Panc1 (cell line): ENCODE measurements around the gene FANK1. TPM values are rescaled to one million over a fixed set of nuclear protein-coding genes. Genes with fewer than 3 reads are reported as not detected.

Source experiments
- ATAC-seq: fragments of 200-7000 bp; cut with Tn5 transposase; 2 replicates; pipeline ENCODE4 v1.9.1; 2020; ENCODE audit warnings: mild to moderate bottlenecking, moderate library complexity
- BruUV-seq: library from RNA; stranded (reverse); fragments of 400-500 nt; replicated peaks from 2 replicates; lab custom pipeline; 2021; lab: Mats Ljungman, UMichigan
- CTCF ChIA-PET: fragments of 300-600 bp; sonication (Branson Sonifier 250); formaldehyde crosslinking; loops from one replicate; lab custom pipeline; 2022; ENCODE audit warnings: antibody characterized with exemption; lab: Charles Lee
- POLR2A ChIA-PET: fragments of 300-600 bp; sonication (Branson Sonifier 250); formaldehyde crosslinking; loops from one replicate; lab custom pipeline; 2022; ENCODE audit warnings: antibody characterized with exemption; lab: Charles Lee
- DNase-seq: peaks from one replicate; pipeline ENCODE4 v3.0.0-alpha.2; 2010; ENCODE audit warnings: low read depth, low spot score
- H3K27ac ChIP-seq: 2 replicates; pipeline ENCODE4 v1.5.1; 2011; ENCODE audit warnings: mild to moderate bottlenecking, low read length, inconsistent platforms
- H3K27me3 ChIP-seq: fragments of 200-500 bp; sonication (Bioruptor generic); 2 replicates; pipeline ENCODE4 v1.6.0; 2014; ENCODE audit warnings: low read length, inconsistent platforms; ENCODE audit not compliant: control insufficient read depth, insufficient read depth
- H3K36me3 ChIP-seq: fragments of 200-500 bp; sonication (Bioruptor generic); 2 replicates; pipeline ENCODE4 v1.5.1; 2014; ENCODE audit warnings: inconsistent platforms, mild to moderate bottlenecking, low read length, moderate library complexity; ENCODE audit not compliant: control insufficient read depth, insufficient read depth
- H3K4me1 ChIP-seq: 2 replicates; pipeline ENCODE4 v1.5.1; 2011; ENCODE audit warnings: inconsistent platforms, mild to moderate bottlenecking, low read length, moderate library complexity; ENCODE audit not compliant: control insufficient read depth, insufficient read depth
- H3K4me3 ChIP-seq, 2 experiments: 2 replicates each; pipeline ENCODE4 v1.5.1; 2011 to 2012; ENCODE audit warnings: low read depth in 2 of 2, low read length in 2 of 2, mild to moderate bottlenecking in 2 of 2, inconsistent platforms in 1 of 2, moderate library complexity in 1 of 2
- H3K9me3 ChIP-seq: fragments of 200-500 bp; sonication (Bioruptor generic); 2 replicates; pipeline ENCODE4 v1.5.1; 2014; ENCODE audit warnings: low read depth, mild to moderate bottlenecking, inconsistent platforms, low read length, moderate library complexity; ENCODE audit not compliant: control insufficient read depth, insufficient read depth
- POLR2AphosphoS5 ChIP-seq: IDR thresholded peaks from 2 replicates; pipeline ENCODE4 v1.6.1; 2012; ENCODE audit warnings: mild to moderate bottlenecking, low read depth, low read length, moderate library complexity
- REST ChIP-seq, 2 experiments: IDR thresholded peaks; 2 replicates each; pipeline ENCODE4 v1.6.1; 2011 to 2012; ENCODE audit warnings: low read depth in 2 of 2, control low read depth in 1 of 2, low read length in 1 of 2, mild to moderate bottlenecking in 1 of 2, moderate library complexity in 1 of 2; ENCODE audit not compliant: insufficient read depth in 1 of 2
- SIN3A ChIP-seq: IDR thresholded peaks from 2 replicates; pipeline ENCODE4 v1.6.1; 2012; ENCODE audit warnings: low read depth, mild to moderate bottlenecking, low read length, moderate library complexity, borderline replicate concordance; ENCODE audit not compliant: insufficient read depth
- TCF7L2 ChIP-seq: IDR thresholded peaks from 2 replicates; pipeline ENCODE4 v1.6.1; 2011; ENCODE audit warnings: mild to moderate bottlenecking, low read depth, low read length, inconsistent platforms
- in situ Hi-C: cut with HindIII; loops from 2 replicates; pipeline ENCODE4 v1.10.0; 2016; ENCODE audit warnings: low sequenced_read_pairs, low pct_unique_long_range_greater_than_20kb
- intact Hi-C: fragments of 100-400 bp; cut with micrococcal nuclease; formaldehyde crosslinking; loops from one replicate; pipeline ENCODE4 v1.10.0; 2022; ENCODE audit not compliant: unreplicated experiment
- total RNA-seq: library from RNA; stranded (reverse); gene quantifications from one replicate; pipeline ENCODE4 v1.2.1, GENCODE V29; 2021; ENCODE audit not compliant: unreplicated experiment
- TF ChIP-seq, protein P1 (sequence below): fragments of 450-650 bp; IDR thresholded peaks from 2 replicates; pipeline ENCODE4 v1.5.1; 2017; ENCODE audit warnings: mild to moderate bottlenecking

Gene FANK1
- total RNA-seq, 1 experiment from 2014 or later, result 19.1 TPM

GRCh38 chr10:126034586-126034985 is 138.2 kb downstream of the FANK1 start:
- no peak for ATAC-seq
- ChIA-PET CTCF (no interaction called here), POLR2A (no interaction called here)
- Histone ChIP-seq H3K36me3 (no peaks in the 10 kb centered on the region), H3K27me3 (no peaks in the 10 kb centered on the region), H3K4me3 (no peak overlapping the region), H3K4me1 (no peaks in the 10 kb centered on the region), H3K9me3 (peaks cover 22% of the 10 kb centered on the region), H3K27ac (no peak overlapping the region)
- in situ Hi-C loops (no loop called here), intact Hi-C loops (no loop called here)
- DNase-seq, result no peak
- no peak for TF ChIP-seq TCF7L2
- no peak for TF ChIP-seq REST (IDR thresholded peaks at IDR 0.05; ENCODE audit: insufficient read depth in 1 of 2, low read depth in 2 of 2, low read length in 1 of 2)
- no peak for TF ChIP-seq SIN3A
- TF ChIP-seq POLR2AphosphoS5, result no peak
- TF ChIP-seq, protein P1, sequence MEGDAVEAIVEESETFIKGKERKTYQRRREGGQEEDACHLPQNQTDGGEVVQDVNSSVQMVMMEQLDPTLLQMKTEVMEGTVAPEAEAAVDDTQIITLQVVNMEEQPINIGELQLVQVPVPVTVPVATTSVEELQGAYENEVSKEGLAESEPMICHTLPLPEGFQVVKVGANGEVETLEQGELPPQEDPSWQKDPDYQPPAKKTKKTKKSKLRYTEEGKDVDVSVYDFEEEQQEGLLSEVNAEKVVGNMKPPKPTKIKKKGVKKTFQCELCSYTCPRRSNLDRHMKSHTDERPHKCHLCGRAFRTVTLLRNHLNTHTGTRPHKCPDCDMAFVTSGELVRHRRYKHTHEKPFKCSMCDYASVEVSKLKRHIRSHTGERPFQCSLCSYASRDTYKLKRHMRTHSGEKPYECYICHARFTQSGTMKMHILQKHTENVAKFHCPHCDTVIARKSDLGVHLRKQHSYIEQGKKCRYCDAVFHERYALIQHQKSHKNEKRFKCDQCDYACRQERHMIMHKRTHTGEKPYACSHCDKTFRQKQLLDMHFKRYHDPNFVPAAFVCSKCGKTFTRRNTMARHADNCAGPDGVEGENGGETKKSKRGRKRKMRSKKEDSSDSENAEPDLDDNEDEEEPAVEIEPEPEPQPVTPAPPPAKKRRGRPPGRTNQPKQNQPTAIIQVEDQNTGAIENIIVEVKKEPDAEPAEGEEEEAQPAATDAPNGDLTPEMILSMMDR, result no peak
- no TSS peak for BruUV-seq

GRCh38 chr10:126036515-126036914 is 140.2 kb downstream of the FANK1 start:
- no TSS peak for BruUV-seq
- in situ Hi-C loops (no loop called here), intact Hi-C loops (no loop called here)
- TF ChIP-seq SIN3A, result no peak
- ChIA-PET CTCF (no interaction called here), POLR2A (no interaction called here)
- Histone ChIP-seq H3K27ac (no peak overlapping the region), H3K4me3 (no peak overlapping the region), H3K4me1 (no peaks in the 10 kb centered on the region), H3K27me3 (no peaks in the 10 kb centered on the region), H3K36me3 (no peaks in the 10 kb centered on the region), H3K9me3 (peaks cover 22% of the 10 kb centered on the region)
- ATAC-seq, result no peak
- no peak for DNase-seq

- H3K9me3 ChIP-seq, result peaks cover 17% of the 10 kb centered on the region
- ChIA-PET CTCF (no interaction called here), POLR2A (no interaction called here)
- no peaks in the 10 kb centered on the region; the same call in 1 of the 2 replicates for H3K4me1 ChIP-seq
- DNase-seq (no peak), ATAC-seq (no peak)
- intact Hi-C loops (no loop called here), in situ Hi-C loops (no loop called here)
- no peaks in the 10 kb centered on the region for H3K27me3 ChIP-seq
- H3K27ac ChIP-seq, result no peak overlapping the region
- TF ChIP-seq, protein P1, result no peak
- no peak overlapping the region for H3K4me3 ChIP-seq
- no peaks in the 10 kb centered on the region for H3K36me3 ChIP-seq
- no TSS peak for BruUV-seq
Observed at GRCh38 chr10:126037946-126038345, 141.6 kb downstream of the FANK1 start.
